Nephron progenitor cell (in vitro differentiated cells): ENCODE results near the gene CALHM1.
A peak's percentile ranks its signal among the peaks of the same experiment; 100 is the strongest.

Source experiments
- DNase-seq: peaks from one replicate; pipeline ENCODE4 v3.0.0; 2021
- H3K27ac Mint-ChIP-seq: 2 replicates; pipeline ENCODE4 v1.8.0; 2021; ENCODE audit warnings: mild to moderate bottlenecking, moderate library complexity, mixed read lengths
- H3K27me3 Mint-ChIP-seq: 2 replicates; pipeline ENCODE4 v1.8.0; 2021; ENCODE audit warnings: mild to moderate bottlenecking, low read depth, mixed read lengths; ENCODE audit not compliant: poor library complexity
- H3K36me3 Mint-ChIP-seq: 2 replicates; pipeline ENCODE4 v1.8.0; 2021; ENCODE audit warnings: low read depth, mixed read lengths
- H3K4me1 Mint-ChIP-seq: 2 replicates; pipeline ENCODE4 v1.8.0; 2021; ENCODE audit warnings: mixed read lengths
- H3K4me3 Mint-ChIP-seq: 2 replicates; pipeline ENCODE4 v1.8.0; 2021; ENCODE audit warnings: mild to moderate bottlenecking, moderate library complexity, mixed read lengths
- H3K9me3 Mint-ChIP-seq: 2 replicates; pipeline ENCODE4 v1.8.0; 2021; ENCODE audit warnings: mild to moderate bottlenecking, moderate library complexity, mixed read lengths
- TF ChIP-seq, protein P1 (sequence below): fragments of 200-600 bp; sonication (generic); IDR thresholded peaks from 2 replicates; pipeline ENCODE4 v1.5.0; 2021; ENCODE audit warnings: antibody characterized with exemption

The CALHM1 gene

GRCh38 chr10:103451091-103451813 lies 7.4 kb downstream of the CALHM1 start:
- Mint-ChIP-seq H3K9me3 (no peaks in the 10 kb centered on the region), H3K27ac (no peak overlapping the region), H3K4me1 (peaks cover 40% of the 10 kb centered on the region), H3K27me3 (peaks cover 12% of the 10 kb centered on the region), H3K36me3 (peaks cover 20% of the 10 kb centered on the region), H3K4me3 (peak overlapping the region; percentile 80)
- no peak for DNase-seq
- TF ChIP-seq, protein P1, sequence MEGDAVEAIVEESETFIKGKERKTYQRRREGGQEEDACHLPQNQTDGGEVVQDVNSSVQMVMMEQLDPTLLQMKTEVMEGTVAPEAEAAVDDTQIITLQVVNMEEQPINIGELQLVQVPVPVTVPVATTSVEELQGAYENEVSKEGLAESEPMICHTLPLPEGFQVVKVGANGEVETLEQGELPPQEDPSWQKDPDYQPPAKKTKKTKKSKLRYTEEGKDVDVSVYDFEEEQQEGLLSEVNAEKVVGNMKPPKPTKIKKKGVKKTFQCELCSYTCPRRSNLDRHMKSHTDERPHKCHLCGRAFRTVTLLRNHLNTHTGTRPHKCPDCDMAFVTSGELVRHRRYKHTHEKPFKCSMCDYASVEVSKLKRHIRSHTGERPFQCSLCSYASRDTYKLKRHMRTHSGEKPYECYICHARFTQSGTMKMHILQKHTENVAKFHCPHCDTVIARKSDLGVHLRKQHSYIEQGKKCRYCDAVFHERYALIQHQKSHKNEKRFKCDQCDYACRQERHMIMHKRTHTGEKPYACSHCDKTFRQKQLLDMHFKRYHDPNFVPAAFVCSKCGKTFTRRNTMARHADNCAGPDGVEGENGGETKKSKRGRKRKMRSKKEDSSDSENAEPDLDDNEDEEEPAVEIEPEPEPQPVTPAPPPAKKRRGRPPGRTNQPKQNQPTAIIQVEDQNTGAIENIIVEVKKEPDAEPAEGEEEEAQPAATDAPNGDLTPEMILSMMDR = no peak

DNA sequence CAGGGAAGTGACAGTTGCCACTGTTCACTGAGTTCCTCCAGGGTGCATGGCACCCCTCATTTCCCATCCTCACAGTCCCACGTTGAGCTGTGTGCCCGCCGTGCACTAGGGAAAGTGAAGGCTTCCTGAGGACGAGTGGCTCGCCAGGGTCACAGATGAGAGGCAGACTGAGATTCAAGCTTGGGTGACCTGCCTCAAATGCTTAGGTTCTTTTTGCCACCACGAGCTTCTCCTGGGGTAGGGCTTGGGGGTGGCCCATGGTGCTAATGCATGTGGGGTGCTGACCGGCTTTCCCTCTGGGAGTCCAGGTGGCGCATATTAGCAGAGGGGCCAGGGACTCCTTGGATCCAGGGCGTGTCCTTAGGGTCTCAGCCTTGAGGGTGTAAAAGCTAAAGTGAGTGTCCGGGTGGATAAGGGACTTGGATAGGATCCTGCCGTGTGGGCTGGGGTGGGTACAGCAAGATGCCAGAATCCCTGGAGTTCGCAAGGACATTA lies 8.5 kb downstream of the CALHM1 start:
- Mint-ChIP-seq H3K4me3 (peak overlapping the region; percentile 34), H3K9me3 (no peaks in the 10 kb centered on the region), H3K36me3 (peaks cover 23% of the 10 kb centered on the region), H3K27ac (no peak overlapping the region), H3K4me1 (peaks cover 40% of the 10 kb centered on the region), H3K27me3 (peaks cover 12% of the 10 kb centered on the region)
- no peak for DNase-seq
- TF ChIP-seq, protein P1 = no peak

DNA sequence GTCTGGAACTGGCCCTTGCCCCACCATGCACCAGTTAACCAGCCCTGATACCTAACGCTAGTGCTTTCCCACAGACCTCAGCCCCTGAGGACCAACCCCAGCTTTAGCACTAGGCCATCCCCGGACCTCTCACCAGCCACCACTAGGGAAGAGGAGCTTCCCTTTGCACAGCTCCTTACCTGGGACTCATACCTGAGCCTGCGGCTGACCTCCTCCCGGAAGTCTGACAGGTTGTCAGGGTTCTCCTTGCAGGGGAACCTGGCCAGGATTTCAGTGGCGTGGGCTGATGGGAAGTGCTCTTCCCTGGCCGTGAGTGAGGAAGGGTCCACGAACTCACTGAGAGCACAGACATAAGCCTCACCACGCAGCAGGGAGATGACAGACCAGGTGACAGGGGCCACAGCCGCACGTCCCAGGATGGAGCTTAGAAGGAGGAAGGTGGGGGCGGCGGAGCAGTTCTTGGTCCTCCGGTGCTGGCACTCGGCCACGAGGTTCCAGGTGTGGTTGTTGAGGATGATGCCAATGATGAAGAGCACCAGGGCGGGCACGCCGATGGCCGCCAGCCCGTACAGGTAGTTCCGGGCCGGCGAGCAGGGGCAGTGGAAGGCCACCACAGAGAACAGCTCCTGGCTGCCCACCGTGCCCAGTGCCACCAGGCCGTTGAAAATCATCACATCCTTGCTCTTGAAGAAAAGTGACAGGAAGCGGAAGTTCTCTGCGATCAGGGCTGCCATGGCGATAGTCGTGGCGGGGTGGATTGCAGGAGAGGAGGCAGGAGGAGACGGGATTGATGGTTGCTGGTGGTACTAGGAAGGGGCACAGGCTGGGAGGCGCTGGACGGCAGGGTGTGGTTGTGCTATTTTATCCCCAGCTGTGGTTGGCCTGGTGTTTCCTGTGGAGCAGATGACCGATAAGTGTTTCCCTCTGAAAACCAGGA lies 9.2 kb downstream of the CALHM1 start:
- H3K36me3 Mint-ChIP-seq = peaks cover 28% of the 10 kb centered on the region
- peak overlapping the region; percentile 97 for H3K27ac Mint-ChIP-seq

GRCh38 chr10:103448746-103449145 lies 10.0 kb downstream of the CALHM1 start:
- Mint-ChIP-seq H3K27ac (peak overlapping the region; percentile 88), H3K9me3 (no peaks in the 10 kb centered on the region)

More for the DNA sequence above, 9.2 kb downstream of the CALHM1 start:
- H3K27me3 Mint-ChIP-seq = peaks cover 9% of the 10 kb centered on the region
- no peak for DNase-seq
- TF ChIP-seq, protein P1 = no peak
- H3K4me3 Mint-ChIP-seq = peak overlapping the region; percentile 26
- H3K9me3 Mint-ChIP-seq = no peaks in the 10 kb centered on the region
- peaks cover 40% of the 10 kb centered on the region for H3K4me1 Mint-ChIP-seq

GRCh38 chr10:103447187-103447586 lies 11.5 kb downstream of the CALHM1 start:
- Mint-ChIP-seq H3K27me3 (peaks cover 5% of the 10 kb centered on the region), H3K36me3 (peaks cover 35% of the 10 kb centered on the region), H3K27ac (peak overlapping the region; percentile 42), H3K4me3 (no peak overlapping the region), H3K9me3 (no peaks in the 10 kb centered on the region), H3K4me1 (peaks cover 26% of the 10 kb centered on the region)
- DNase-seq = no peak
- TF ChIP-seq, protein P1 = no peak

More at GRCh38 chr10:103448746-103449145, 10.0 kb downstream of the CALHM1 start:
- peaks cover 39% of the 10 kb centered on the region for H3K4me1 Mint-ChIP-seq
- TF ChIP-seq, protein P1 = no peak
- peaks cover 6% of the 10 kb centered on the region for H3K27me3 Mint-ChIP-seq
- peaks cover 28% of the 10 kb centered on the region for H3K36me3 Mint-ChIP-seq
- H3K4me3 Mint-ChIP-seq = no peak overlapping the region
- DNase-seq = no peak
